ENCODE measurements around the gene MX1.

MX1 gene

GRCh38 chr21:41431788-41432548 is 5.9 kb downstream of the MX1 start:
- DNase-seq (ENCODE audit: low read depth in 2 of 2, low spot score in 1 of 2), result no peak

- DNase-seq (ENCODE audit: low read depth in 2 of 2, low spot score in 1 of 2), result no peak
Measured at GRCh38 chr21:41432562-41433460, 6.8 kb downstream of the MX1 start.

GRCh38 chr21:41433566-41433965 is 7.5 kb downstream of the MX1 start:
- no peak for DNase-seq (ENCODE audit: low read depth in 2 of 2, low spot score in 1 of 2)

- no peak for DNase-seq (ENCODE audit: low read depth in 2 of 2, low spot score in 1 of 2)
Measured at GRCh38 chr21:41435706-41436105, 9.7 kb downstream of the MX1 start.

GRCh38 chr21:41437729-41438128 is 11.7 kb downstream of the MX1 start:
- no peak for DNase-seq (ENCODE audit: low read depth in 2 of 2, low spot score in 1 of 2)

GRCh38 chr21:41438425-41439113 is 12.5 kb downstream of the MX1 start:
- no peak for DNase-seq (ENCODE audit: low read depth in 2 of 2, low spot score in 1 of 2)

- no peak for DNase-seq (ENCODE audit: low read depth in 2 of 2, low spot score in 1 of 2)
Measured at GRCh38 chr21:41439248-41439647, 13.2 kb downstream of the MX1 start.

- no peak for DNase-seq (ENCODE audit: low read depth in 2 of 2, low spot score in 1 of 2)
Measured at GRCh38 chr21:41441546-41441945, 15.5 kb downstream of the MX1 start.

GRCh38 chr21:41442481-41443186 is 16.6 kb downstream of the MX1 start:
- DNase-seq (ENCODE audit: low read depth in 2 of 2, low spot score in 1 of 2), result no peak

- DNase-seq (ENCODE audit: low read depth in 2 of 2, low spot score in 1 of 2), result no peak
Measured at GRCh38 chr21:41443562-41443961, 17.5 kb downstream of the MX1 start.

- DNase-seq (ENCODE audit: low read depth in 2 of 2, low spot score in 1 of 2), result no peak
Measured at GRCh38 chr21:41444703-41445464, 18.8 kb downstream of the MX1 start.

- no peak for DNase-seq (ENCODE audit: low read depth in 2 of 2, low spot score in 1 of 2)
Measured at GRCh38 chr21:41445465-41445862, 19.4 kb downstream of the MX1 start.

- no peak for DNase-seq (ENCODE audit: low read depth in 2 of 2, low spot score in 1 of 2)
Measured at GRCh38 chr21:41446586-41446985, 20.5 kb downstream of the MX1 start.

GRCh38 chr21:41447356-41447755 is 21.3 kb downstream of the MX1 start:
- no peak for DNase-seq (ENCODE audit: low read depth in 2 of 2, low spot score in 1 of 2)

GRCh38 chr21:41449613-41450012 is 23.6 kb downstream of the MX1 start:
- no peak for DNase-seq (ENCODE audit: low read depth in 2 of 2, low spot score in 1 of 2)

GRCh38 chr21:41451753-41452676 is 26.0 kb downstream of the MX1 start:
- no peak for DNase-seq (ENCODE audit: low read depth in 2 of 2, low spot score in 1 of 2)

- DNase-seq (ENCODE audit: low read depth in 2 of 2, low spot score in 1 of 2), result no peak
Measured at GRCh38 chr21:41453198-41453597, 27.2 kb downstream of the MX1 start.

GRCh38 chr21:41453761-41454160 is 27.7 kb downstream of the MX1 start:
- DNase-seq (ENCODE audit: low read depth in 2 of 2, low spot score in 1 of 2), result no peak

- no peak for DNase-seq (ENCODE audit: low read depth in 2 of 2, low spot score in 1 of 2)
Measured at GRCh38 chr21:41458121-41458520, 32.1 kb downstream of the MX1 start.
